Measurements from ENCODE around the gene HMOX2.

The HMOX2 gene

GRCh38 chr16:4525634-4526277, 49.6 kb downstream of the HMOX2 start:
- Histone ChIP-seq H3K79me2 (ENCODE audit: insufficient read depth, low read length) (no peaks in the 10 kb centered on the region), H3K9ac (ENCODE audit: low read length) (no peak overlapping the region), H3K9me3 (ENCODE audit: insufficient read depth, low read length) (no peaks in the 10 kb centered on the region), H3F3A (ENCODE audit: insufficient read depth) (peaks cover 5% of the 10 kb centered on the region), H3K27me3 (ENCODE audit: low read length) (no peaks in the 10 kb centered on the region), H3K4me2 (ENCODE audit: low read depth, low read length, poor library complexity, severe bottlenecking) (no peak overlapping the region), H3K27ac (ENCODE audit: low read depth, low read length) (no peak overlapping the region), H4K20me1 (ENCODE audit: low read depth, low read length) (no peaks in the 10 kb centered on the region), H3K4me3 (ENCODE audit: insufficient read depth, low read length, poor library complexity, severe bottlenecking) (no peak overlapping the region), H3K9me2 (replicated peaks; ENCODE audit: insufficient read depth, low read length) (no peaks in the 10 kb centered on the region), H2AFZ (ENCODE audit: low read depth, low read length, severe bottlenecking) (no peak overlapping the region), H3K36me3 (ENCODE audit: low read length) (no peaks in the 10 kb centered on the region)
- no peak for TF ChIP-seq EZH2phosphoT487 (conservative IDR thresholded peaks at IDR 0.05; ENCODE audit: low read length)
- TF ChIP-seq, protein P1, sequence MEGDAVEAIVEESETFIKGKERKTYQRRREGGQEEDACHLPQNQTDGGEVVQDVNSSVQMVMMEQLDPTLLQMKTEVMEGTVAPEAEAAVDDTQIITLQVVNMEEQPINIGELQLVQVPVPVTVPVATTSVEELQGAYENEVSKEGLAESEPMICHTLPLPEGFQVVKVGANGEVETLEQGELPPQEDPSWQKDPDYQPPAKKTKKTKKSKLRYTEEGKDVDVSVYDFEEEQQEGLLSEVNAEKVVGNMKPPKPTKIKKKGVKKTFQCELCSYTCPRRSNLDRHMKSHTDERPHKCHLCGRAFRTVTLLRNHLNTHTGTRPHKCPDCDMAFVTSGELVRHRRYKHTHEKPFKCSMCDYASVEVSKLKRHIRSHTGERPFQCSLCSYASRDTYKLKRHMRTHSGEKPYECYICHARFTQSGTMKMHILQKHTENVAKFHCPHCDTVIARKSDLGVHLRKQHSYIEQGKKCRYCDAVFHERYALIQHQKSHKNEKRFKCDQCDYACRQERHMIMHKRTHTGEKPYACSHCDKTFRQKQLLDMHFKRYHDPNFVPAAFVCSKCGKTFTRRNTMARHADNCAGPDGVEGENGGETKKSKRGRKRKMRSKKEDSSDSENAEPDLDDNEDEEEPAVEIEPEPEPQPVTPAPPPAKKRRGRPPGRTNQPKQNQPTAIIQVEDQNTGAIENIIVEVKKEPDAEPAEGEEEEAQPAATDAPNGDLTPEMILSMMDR (IDR thresholded peaks at IDR 0.05; ENCODE audit: insufficient read depth, low read length, poor library complexity, severe bottlenecking): no peak

GRCh38 chr16:4529085-4530060, 53.2 kb downstream of the HMOX2 start:
- H3K27me3 ChIP-seq (ENCODE audit: low read length): no peaks in the 10 kb centered on the region
- H3K9me2 ChIP-seq (replicated peaks; ENCODE audit: insufficient read depth, low read length): no peaks in the 10 kb centered on the region
- TF ChIP-seq, protein P1 (IDR thresholded peaks at IDR 0.05; ENCODE audit: insufficient read depth, low read length, poor library complexity, severe bottlenecking): no peak
- TF ChIP-seq EZH2phosphoT487 (conservative IDR thresholded peaks at IDR 0.05; ENCODE audit: low read length): no peak
- no peaks in the 10 kb centered on the region for H4K20me1 ChIP-seq (ENCODE audit: low read depth, low read length)
- H3K9me3 ChIP-seq (ENCODE audit: insufficient read depth, low read length): no peaks in the 10 kb centered on the region
- H3F3A ChIP-seq (ENCODE audit: insufficient read depth): peaks cover 5% of the 10 kb centered on the region
- no peaks in the 10 kb centered on the region for H3K36me3 ChIP-seq (ENCODE audit: low read length)
- H3K79me2 ChIP-seq (ENCODE audit: insufficient read depth, low read length): no peaks in the 10 kb centered on the region
- H2AFZ ChIP-seq (ENCODE audit: low read depth, low read length, severe bottlenecking): peak overlapping the region; percentile 92
- H3K4me2 ChIP-seq (ENCODE audit: low read depth, low read length, poor library complexity, severe bottlenecking): peak overlapping the region; percentile 50
- peak overlapping the region; percentile 75 for H3K27ac ChIP-seq (ENCODE audit: low read depth, low read length)
- H3K9ac ChIP-seq (ENCODE audit: low read length): peak overlapping the region; percentile 40
- H3K4me3 ChIP-seq (ENCODE audit: insufficient read depth, low read length, poor library complexity, severe bottlenecking): peak overlapping the region; percentile 9

DNA sequence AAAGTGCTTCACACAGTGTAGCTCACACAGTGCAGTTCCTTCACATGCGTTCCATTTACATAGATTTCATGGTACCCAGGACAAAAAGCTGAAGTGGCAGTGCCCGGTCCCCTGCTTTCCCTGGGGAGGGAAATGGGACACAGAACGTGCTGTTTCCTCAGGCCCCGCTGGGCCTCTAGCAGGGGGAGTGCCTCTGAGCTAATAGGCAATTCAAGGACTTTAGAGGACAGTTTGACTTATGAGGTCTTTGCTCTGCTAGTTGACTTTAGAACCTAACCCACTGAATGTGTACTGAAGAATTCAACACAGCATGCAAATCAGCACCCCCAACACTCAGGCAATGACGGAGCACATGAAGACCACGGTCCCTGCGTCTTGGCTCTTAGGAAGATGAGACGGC, 55.6 kb downstream of the HMOX2 start:
- H3K27ac ChIP-seq (ENCODE audit: low read depth, low read length): no peak overlapping the region
- H3K4me3 ChIP-seq (ENCODE audit: insufficient read depth, low read length, poor library complexity, severe bottlenecking): no peak overlapping the region
- no peaks in the 10 kb centered on the region for H4K20me1 ChIP-seq (ENCODE audit: low read depth, low read length)
- no peaks in the 10 kb centered on the region for H3K9me3 ChIP-seq (ENCODE audit: insufficient read depth, low read length)
- no peak overlapping the region for H3K9ac ChIP-seq (ENCODE audit: low read length)
- H3K79me2 ChIP-seq (ENCODE audit: insufficient read depth, low read length): no peaks in the 10 kb centered on the region
- H3K36me3 ChIP-seq (ENCODE audit: low read length): no peaks in the 10 kb centered on the region
- no peak overlapping the region for H3K4me2 ChIP-seq (ENCODE audit: low read depth, low read length, poor library complexity, severe bottlenecking)
- peaks cover 5% of the 10 kb centered on the region for H3F3A ChIP-seq (ENCODE audit: insufficient read depth)
- H2AFZ ChIP-seq (ENCODE audit: low read depth, low read length, severe bottlenecking): no peak overlapping the region
- H3K9me2 ChIP-seq (replicated peaks; ENCODE audit: insufficient read depth, low read length): no peaks in the 10 kb centered on the region
- no peaks in the 10 kb centered on the region for H3K27me3 ChIP-seq (ENCODE audit: low read length)
- TF ChIP-seq EZH2phosphoT487 (conservative IDR thresholded peaks at IDR 0.05; ENCODE audit: low read length): no peak
- TF ChIP-seq, protein P1 (IDR thresholded peaks at IDR 0.05; ENCODE audit: insufficient read depth, low read length, poor library complexity, severe bottlenecking): no peak

Measured in SU-DHL-6 (cell line).